Bronchial epithelial cell (primary cell): ENCODE measurements around the gene TMTC2. TPM values are rescaled to one million over a fixed set of nuclear protein-coding genes. Genes with fewer than 3 reads are reported as not detected.

Source experiments
- DNase-seq: peaks from one replicate; pipeline ENCODE4 v3.0.0-alpha.2; 2010; ENCODE audit warnings: low read depth
- FAIRE-seq: peaks from 2 replicates; lab custom pipeline; 2011; peaks lifted over from hg19 to GRCh38; lab: Jason Lieb, UNC
- H3K27me3 ChIP-seq: 2 replicates; pipeline ENCODE4 v1.5.1; 2011; ENCODE audit warnings: low read length; ENCODE audit not compliant: control insufficient read depth, insufficient read depth
- H3K36me3 ChIP-seq: 2 replicates; pipeline ENCODE4 v1.5.1; 2011; ENCODE audit warnings: low read length; ENCODE audit not compliant: control insufficient read depth, insufficient read depth
- H3K4me3 ChIP-seq: 2 replicates; pipeline ENCODE4 v1.5.1; 2011; ENCODE audit warnings: mild to moderate bottlenecking, low read depth, low read length, control low read depth
- total RNA-seq: library from RNA; depleted of rRNA; stranded (reverse); fragments of >200 nt; gene quantifications from 2 replicates; pipeline ENCODE4 v1.2.1, GENCODE V29; 2014
- TF ChIP-seq, protein P1 (sequence below): IDR thresholded peaks from 2 replicates; pipeline ENCODE4 v1.5.1; 2011; ENCODE audit warnings: mild to moderate bottlenecking, moderate library complexity, low read length, control low read depth, inconsistent platforms; ENCODE audit not compliant: insufficient read depth, severe bottlenecking

Gene TMTC2
- total RNA-seq, 1 donor from 2014 or later, result 10.5 TPM

- Histone ChIP-seq H3K27me3 (no peaks in the 10 kb centered on the region), H3K4me3 (no peak overlapping the region), H3K36me3 (no peaks in the 10 kb centered on the region)
- peak; percentile 13 for FAIRE-seq
- DNase-seq, result peak; percentile 29
- TF ChIP-seq, protein P1, sequence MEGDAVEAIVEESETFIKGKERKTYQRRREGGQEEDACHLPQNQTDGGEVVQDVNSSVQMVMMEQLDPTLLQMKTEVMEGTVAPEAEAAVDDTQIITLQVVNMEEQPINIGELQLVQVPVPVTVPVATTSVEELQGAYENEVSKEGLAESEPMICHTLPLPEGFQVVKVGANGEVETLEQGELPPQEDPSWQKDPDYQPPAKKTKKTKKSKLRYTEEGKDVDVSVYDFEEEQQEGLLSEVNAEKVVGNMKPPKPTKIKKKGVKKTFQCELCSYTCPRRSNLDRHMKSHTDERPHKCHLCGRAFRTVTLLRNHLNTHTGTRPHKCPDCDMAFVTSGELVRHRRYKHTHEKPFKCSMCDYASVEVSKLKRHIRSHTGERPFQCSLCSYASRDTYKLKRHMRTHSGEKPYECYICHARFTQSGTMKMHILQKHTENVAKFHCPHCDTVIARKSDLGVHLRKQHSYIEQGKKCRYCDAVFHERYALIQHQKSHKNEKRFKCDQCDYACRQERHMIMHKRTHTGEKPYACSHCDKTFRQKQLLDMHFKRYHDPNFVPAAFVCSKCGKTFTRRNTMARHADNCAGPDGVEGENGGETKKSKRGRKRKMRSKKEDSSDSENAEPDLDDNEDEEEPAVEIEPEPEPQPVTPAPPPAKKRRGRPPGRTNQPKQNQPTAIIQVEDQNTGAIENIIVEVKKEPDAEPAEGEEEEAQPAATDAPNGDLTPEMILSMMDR, result no peak
These were observed 309.6 kb downstream of the TMTC2 start for GRCh38 chr12:82996168-82996812.

DNA sequence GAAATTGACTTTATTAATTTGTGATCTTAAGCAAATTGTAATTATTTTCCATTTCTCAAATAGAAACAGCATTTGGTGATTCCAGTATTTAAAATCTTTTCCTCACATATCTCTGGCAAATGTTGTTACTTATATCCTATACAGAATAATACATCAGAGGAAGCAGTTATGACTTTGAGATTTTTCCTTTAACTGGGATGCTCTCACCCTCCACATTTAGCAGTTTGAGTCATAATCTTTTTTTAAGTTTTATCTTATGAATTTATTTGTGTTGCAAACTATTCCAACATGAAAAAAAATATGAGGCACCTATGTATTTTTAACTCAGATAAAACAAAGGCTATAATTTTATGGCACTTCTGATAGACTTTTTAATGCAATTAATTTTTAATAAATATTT, 311.8 kb downstream of the TMTC2 start:
- Histone ChIP-seq H3K36me3 (no peaks in the 10 kb centered on the region), H3K4me3 (no peak overlapping the region), H3K27me3 (no peaks in the 10 kb centered on the region)
- DNase-seq (no peak), FAIRE-seq (no peak)
- TF ChIP-seq, protein P1, result no peak

DNA sequence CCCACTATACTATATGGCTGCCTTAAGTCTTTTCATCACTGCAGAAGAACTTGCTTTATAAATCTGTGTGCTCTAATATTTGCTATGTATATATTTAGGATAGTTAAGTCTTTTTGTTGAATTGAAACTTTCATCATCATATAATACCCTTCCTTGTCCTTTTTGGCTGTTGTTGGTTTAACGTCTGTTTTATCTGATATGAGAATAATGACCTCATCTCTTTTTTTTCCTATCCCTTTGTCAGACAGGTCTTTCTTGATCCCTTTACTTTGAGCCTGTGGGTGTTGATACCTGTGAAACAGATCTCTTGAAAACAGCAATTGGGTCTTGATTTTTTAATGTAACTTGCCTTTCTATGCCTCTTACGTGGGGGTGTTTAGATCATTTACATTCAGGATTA, 316.3 kb downstream of the TMTC2 start:
- TF ChIP-seq, protein P1, result no peak
- FAIRE-seq (no peak), DNase-seq (no peak)
- Histone ChIP-seq H3K36me3 (no peaks in the 10 kb centered on the region), H3K27me3 (no peaks in the 10 kb centered on the region), H3K4me3 (no peak overlapping the region)

DNA sequence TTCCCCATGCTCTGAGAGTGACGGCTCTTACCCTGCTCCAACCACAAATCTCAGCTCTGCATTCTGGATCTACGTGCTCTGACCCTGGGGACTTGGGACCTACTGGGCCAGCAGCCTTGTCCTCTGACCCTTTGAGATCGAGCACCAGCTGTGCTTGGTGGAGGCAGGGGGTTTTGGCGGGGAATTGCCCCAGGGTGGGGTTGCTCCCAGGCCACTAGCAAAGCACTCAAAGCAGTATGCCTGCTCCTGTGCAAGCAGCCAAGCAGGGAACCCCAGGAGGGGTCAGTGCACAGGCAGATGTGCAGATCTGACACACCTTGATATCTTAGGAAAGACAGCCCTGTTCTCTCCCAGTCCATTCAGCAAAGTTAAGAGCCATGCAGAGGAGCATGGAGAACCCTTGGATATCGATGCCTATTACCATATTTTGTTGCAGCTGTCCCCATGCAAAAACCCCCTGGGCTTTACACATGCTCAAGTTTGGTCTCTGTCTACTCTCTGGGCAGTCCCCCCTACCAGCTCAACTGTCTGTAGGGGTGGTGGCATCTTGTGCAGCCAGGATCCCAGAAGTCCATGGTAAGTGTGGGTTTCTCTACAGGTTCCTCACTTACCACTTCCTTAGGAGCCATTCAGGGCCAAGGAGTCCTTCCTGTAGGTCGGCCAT, 319.0 kb downstream of the TMTC2 start:
- Histone ChIP-seq H3K36me3 (no peaks in the 10 kb centered on the region), H3K27me3 (no peaks in the 10 kb centered on the region), H3K4me3 (no peak overlapping the region)
- no peak for DNase-seq
- no peak for FAIRE-seq
- TF ChIP-seq, protein P1, result no peak

- DNase-seq (no peak), FAIRE-seq (no peak)
- Histone ChIP-seq H3K36me3 (no peaks in the 10 kb centered on the region), H3K4me3 (no peak overlapping the region), H3K27me3 (no peaks in the 10 kb centered on the region)
- TF ChIP-seq, protein P1, result no peak
These were observed 322.0 kb downstream of the TMTC2 start for GRCh38 chr12:83008703-83009102.
